GM10847 (cell line): ENCODE measurements around the gene THRB.

ENCODE experiments used
- POLR2A ChIP-seq: IDR thresholded peaks from 2 replicates; pipeline ENCODE4 v1.6.1; 2011; ENCODE audit not compliant: insufficient read length; ENCODE audit errors: extremely low read depth

The THRB gene

DNA sequence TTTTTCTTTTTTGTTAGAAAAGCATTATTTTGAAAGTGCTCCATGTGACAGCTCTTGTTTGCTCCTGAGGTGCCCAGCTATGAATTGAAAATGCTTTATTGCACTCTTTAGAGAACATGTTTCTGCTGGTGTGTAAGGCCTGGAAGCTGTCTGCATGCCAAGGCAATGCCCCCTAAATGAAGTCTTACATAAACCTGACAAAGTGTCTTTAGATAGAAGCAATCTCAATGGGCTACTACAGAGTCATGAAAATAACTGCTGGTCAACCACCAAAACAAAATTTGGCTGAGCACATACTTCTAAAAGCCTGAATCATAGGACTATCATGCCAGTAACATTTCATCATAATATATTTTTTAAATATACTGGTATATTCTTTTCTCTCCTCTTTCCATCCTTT lies 178.7 kb downstream of the THRB start:
- TF ChIP-seq POLR2A = no peak

DNA sequence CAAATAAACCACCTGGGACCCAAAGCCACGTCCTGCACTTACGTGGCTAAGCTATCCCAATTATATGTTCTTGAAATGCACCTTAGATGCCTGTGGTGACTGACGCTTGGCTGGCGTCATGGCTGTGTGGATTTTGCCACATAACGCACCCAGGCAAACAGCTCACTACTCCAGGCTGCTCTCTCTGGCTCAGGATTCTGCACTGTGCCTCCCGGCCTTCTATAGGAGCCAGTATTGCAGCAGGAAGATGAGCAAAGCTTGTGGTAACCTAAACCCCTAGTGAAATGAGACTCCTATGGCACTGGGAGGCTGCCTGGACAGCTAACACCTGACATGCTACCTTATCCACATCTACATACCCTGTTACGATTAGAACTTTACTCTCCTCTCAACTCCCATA lies 179.3 kb downstream of the THRB start:
- TF ChIP-seq POLR2A = no peak

DNA sequence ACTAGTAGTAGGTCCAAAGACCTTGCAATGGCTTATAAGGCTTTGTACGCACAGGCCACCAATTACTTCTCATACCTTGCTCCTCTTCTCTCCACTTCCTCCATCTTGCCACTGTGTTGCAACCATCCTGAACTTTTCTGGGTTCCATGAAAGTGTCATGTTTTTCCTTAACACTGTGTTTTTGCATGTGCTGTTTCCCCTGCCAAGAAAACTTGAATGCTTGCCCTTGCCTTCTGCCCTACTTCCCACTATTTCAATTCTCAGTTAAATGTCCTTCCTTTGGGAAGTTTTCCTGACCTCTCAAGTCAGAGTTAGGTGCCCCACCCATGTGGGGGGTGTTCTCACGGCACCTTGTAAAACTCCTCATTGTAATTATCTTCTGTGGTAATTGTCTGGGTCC lies 182.8 kb downstream of the THRB start:
- TF ChIP-seq POLR2A = no peak

DNA sequence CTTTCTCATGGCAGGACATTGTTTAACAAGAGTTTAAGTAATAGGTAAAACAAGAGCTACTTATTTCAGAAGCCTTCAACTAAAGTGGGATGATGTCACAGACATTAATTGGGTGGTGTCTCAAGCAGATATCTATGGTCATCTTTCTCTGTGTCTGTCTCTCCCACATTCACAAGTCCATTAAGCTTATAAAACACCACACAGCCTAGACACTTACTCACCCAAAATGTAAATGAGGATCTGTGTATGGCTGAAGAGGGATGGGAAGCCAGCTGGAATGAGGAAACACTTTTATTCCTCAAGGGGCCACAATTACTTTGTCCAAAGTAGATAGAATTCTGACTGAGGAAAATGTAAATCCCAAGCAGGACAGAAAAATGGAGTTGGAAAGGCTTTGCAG lies 183.8 kb downstream of the THRB start:
- TF ChIP-seq POLR2A = no peak

DNA sequence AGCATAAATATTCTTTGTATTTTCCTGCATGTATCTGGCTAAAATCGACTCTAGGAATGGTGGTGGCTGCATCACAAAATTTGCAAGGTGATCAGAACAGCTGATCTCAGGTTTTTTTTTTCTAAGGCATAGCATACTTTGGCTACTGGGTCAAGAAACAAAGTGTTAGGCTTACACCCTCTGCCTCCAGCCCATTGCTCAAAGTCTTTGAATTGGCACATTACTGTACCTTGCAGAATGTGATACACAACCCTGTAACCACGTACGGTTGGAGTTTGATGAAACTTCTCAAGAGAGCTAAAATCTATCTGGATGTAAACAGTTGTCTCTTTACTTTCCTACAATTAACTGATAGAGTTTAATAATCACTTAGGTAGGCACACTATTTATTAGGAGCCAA lies 188.1 kb downstream of the THRB start:
- no peak for TF ChIP-seq POLR2A

DNA sequence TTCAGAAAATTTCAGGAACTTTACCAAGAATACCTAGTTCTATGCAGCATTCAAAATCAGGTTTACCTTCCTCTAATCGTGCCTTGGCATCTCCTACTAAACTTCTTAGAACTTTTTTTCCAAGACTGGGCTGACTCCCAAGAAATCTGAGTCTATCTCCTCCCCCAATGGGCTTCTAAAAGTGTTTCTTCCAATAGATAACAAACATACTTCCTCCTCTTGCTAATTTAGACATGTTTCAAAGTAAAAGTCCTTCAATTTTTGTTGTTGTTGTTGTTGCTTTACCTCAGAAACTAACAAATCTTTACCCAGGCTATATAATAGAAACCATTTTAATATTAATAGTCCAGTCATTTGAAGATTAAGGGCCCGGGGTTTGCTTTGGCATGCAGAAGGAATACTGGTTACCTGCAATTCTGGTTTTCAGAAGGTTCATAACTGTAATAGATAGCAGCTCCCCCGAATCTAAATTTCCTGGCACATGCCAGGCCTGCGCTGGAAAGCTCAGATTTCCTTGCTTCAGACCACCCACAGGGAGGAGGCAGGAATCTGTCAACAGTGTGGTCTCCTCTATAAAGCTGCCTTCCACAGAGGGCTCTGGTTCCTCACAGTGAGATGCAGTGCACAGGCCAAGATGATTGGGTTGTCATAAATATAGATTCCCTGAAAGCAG lies 188.7 kb downstream of the THRB start:
- no peak for TF ChIP-seq POLR2A

DNA sequence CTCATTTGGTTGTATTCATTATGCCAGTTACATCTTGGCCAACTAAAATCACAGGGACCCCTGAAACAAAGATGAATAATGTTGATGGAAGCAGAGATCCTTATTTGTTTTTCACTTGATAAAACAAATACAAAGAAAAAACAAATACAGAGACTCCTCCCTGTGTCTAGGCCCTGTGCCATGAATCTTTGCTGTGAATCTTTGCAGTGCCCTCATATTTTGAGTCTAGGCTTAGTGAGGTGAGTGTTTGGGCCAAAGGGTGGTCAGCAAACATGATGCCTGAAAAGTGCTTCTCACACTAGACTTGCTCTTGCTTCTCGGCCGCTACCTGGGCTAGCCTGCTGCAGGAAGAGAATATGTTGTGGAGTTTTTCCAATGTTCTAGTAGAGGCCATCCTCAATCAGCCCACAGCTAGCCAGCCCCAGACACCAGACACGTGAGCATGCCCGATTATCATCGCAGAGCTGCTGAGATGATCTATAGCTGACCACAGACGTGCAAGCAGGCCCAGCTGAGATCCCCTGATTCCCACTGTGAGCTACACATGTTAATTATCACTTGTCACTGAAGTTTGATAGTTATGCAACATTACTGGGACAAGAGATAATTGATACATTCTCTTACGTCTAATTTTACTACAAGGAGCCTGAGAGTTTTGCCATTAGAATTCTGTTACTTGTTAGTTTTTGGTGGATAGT lies 191.4 kb downstream of the THRB start:
- no peak for TF ChIP-seq POLR2A

DNA sequence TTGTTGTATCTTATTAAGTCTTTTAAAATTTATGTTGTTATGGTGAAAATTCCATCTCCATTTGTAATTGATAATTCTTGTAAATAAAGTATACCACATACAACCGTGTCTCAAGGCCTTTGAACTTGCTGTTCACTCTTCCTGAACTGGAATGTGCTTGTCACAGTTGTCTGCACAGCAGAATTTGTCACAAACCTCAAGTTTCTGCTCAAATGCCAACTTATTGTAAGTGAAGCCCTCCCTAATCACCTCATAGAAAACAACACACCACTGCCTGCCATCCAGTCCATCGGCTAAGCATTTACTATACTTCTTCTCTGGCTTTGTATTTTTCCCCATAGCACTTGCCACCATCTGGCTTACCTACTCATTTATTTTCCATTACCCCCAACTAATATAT lies 192.3 kb downstream of the THRB start:
- no peak for TF ChIP-seq POLR2A

DNA sequence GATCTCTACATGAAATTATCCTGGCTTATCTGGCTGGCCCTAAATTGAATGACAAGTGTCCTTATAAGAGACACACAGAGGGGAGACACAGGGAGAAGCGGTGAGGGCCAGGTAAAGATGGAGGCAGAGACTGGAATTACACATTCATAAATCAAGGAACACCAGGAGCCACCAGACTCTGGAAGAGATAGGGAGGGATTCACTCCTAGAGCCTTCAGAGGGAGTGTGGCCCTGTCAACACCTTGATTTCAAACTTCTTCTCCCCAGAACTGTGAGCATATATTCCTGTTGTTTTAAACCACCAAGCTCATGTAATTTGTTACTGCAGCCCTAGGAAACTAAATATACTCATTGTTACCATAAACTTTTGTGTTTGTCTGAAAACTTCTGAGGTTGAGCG lies 193.7 kb downstream of the THRB start:
- no peak for TF ChIP-seq POLR2A

DNA sequence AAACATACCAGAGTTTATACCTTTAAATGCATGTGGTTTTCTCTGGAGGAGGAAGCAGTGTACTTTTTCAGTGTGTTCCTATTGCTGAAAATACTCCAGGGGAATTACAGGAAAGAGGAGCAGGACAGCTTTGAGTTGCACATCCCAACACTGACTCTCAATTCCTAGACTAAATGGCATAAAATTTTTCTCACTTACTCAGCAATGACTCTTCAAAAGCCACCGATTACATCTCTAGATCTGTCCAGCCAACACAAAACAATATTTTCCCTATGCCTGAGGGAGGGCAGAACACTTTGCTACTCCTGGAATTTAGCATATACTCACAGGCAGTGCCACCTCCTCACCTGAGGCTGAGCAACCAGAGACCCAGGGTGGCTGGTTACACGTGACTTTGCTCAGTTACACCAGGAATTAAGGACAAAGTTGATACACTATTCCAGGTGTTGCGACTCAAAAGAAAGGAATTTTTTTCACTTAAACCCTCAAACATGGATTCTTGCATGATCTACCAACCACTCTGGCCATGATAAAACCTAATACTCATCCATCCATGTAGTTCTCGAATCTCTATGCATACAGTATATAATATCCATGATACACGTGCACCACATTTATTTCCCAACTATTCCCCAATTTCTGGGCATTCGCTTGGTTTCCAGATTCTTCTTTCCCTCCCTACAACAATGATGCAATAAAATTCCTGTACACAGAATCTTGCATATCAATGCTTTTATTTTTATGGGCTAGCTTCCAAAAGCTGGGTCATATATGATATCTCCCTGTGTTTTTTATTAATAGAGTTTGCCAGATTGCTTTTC lies 194.6 kb downstream of the THRB start:
- TF ChIP-seq POLR2A = no peak

DNA sequence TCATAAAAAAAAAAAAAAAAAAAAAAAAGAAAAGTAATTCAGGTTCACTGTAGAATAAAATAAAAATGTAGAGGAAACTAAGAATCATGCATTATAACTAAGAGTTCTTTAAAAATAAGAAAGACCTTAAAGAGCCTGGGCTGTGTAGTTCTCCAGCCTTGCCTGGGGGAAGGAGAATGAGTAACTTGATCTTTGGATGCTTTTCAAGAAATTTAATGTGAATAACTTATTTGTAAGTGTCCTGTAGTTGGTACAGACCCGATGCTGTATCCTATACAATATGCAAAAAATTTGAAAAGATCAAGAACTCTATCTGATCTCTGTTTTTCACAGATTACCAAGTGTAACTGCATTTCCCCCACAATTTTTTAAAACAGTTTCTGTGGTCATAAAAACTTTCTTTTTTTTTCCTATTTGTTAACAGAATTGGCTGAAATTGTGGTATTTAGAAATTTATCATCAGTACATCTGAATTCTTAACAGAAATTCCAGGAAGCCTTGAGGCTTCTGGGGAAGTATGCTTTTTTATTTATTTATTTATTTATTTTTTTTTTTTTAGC lies 195.3 kb downstream of the THRB start:
- no peak for TF ChIP-seq POLR2A

DNA sequence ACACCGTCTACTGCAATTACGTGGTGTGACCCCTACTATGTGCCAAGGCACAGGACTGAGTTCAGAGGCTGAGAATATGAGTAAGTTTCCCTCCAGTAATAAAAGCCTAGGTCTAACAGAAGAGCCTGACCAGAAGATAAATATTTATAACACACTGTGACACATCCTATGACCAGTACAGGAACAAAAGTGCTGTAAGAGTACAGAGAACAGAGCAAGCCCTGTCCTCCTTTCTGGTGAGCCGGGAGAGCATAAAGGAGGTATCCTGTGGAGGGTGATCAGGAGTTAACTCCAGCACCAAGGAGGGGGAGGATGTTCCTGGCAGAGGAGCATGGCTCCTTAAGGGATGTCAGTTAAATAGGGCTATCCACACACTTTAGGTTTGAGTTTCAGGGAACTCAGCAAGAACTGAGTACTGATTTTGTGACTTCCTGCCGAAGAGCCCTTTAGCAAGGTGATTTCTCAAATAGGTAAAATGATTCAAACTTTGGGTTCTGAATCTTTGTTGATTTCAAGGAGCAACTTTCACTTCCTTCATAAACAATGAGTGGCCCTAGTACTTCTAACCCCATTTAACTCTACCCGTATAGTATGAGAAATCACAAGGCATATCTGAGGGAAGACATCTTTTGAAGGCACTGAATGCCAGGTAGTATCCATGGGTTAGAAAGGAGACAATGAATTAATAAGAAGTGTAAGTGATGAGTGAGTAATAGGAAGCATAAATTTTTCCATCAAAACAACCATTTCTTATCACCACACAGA lies 198.0 kb downstream of the THRB start:
- TF ChIP-seq POLR2A = no peak

DNA sequence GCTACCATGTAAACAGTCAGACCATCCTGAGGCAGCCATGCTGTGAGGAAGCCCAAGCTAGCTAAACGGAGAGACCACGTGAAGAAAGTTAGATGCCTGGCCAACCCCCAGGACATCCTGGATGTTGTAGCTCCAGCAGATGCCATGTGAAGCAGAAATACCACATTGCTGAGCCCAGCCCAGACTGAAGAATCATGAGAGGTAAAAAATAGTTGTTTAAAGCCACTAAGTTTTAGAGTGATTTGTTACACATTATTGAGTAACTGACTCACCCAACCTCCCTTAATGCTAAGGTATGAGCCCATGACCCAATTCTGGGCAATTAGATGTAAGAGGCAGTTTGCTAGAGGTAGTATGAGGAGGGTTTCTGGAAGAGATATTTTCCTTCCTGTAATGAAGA lies 200.5 kb downstream of the THRB start:
- TF ChIP-seq POLR2A = no peak

DNA sequence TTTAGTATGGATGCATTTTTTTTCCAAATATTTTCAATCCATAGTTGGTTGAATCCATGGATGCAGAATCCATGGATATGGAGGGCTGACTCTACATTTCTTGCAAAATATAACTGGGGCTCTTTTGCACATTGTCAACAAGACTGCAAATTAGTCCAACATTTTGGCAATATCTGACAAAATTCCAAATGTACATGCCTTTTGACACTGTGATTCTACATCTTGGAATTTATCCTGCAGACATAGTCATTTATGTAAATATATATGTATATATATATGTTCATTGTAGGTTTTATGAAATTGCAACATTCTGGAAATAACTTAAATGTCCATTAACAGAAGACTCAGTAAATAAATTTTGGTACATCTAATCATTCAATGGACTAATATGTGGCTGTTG lies 203.0 kb downstream of the THRB start:
- TF ChIP-seq POLR2A = no peak

DNA sequence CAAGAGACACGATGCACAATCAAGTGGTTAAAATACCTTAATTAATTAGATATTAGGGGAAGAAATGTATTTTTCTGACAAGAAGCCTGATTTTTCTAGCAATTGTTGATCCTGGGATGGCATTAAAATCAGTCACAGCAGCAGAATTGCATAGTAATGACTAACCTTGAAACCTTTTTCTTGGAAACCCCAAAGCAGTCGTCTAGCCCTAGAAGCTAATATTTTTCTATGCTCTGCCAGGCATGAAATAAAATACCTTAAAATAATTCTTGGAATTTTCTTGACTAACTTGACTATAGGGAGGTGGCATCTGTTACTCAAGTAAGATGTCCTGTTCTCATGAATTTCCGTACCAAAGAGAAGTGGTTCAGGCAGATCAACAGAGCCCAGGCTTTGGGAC lies 204.1 kb downstream of the THRB start:
- TF ChIP-seq POLR2A = no peak
